Cardiac fibroblast (primary cell): ENCODE results near the gene XPO6.
A peak's percentile ranks its signal among the peaks of the same experiment; 100 is the strongest.

Source experiments
- DNase-seq, 2 donors: peaks; one replicate each; pipeline versions ENCODE4 v3.0.0 to v3.0.0-alpha.2; 2010; ENCODE audit warnings: low read depth in 2 of 2
- H3K4me3 ChIP-seq, 2 donors: replicated peaks in 1 of 2; 1 replicate in 1 of 2; 2 replicates in 1 of 2; pipeline ENCODE4 v1.5.1; 2011; ENCODE audit warnings: low read depth in 2 of 2, low read length in 2 of 2, mild to moderate bottlenecking in 2 of 2, moderate library complexity in 1 of 2
- TF ChIP-seq, protein P1 (sequence below): IDR thresholded peaks from one replicate; pipeline ENCODE4 v1.5.1; 2011; ENCODE audit warnings: low read depth, mild to moderate bottlenecking, low read length, inconsistent platforms

The XPO6 gene

DNA sequence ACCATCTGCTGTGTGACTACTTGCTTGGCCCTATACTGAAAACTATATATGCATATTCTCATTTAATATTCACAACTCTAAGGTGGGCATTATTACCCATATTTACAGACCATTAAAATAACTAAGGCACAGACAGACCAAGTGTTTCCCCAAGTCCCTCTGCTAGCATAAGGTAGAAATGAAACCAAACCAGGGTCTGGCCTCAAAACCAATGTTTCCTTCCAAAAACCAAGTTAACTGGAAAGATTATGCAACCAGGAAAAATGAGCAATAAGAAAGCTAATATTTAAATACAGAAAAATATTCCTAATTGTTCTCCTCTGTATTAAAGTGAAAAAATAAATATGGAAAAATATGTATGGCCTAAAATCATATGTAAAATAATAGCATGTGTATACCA, 50.1 kb downstream of the XPO6 start:
- TF ChIP-seq, protein P1, sequence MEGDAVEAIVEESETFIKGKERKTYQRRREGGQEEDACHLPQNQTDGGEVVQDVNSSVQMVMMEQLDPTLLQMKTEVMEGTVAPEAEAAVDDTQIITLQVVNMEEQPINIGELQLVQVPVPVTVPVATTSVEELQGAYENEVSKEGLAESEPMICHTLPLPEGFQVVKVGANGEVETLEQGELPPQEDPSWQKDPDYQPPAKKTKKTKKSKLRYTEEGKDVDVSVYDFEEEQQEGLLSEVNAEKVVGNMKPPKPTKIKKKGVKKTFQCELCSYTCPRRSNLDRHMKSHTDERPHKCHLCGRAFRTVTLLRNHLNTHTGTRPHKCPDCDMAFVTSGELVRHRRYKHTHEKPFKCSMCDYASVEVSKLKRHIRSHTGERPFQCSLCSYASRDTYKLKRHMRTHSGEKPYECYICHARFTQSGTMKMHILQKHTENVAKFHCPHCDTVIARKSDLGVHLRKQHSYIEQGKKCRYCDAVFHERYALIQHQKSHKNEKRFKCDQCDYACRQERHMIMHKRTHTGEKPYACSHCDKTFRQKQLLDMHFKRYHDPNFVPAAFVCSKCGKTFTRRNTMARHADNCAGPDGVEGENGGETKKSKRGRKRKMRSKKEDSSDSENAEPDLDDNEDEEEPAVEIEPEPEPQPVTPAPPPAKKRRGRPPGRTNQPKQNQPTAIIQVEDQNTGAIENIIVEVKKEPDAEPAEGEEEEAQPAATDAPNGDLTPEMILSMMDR: no peak
- DNase-seq: peak; percentile 33 to 37
- H3K4me3 ChIP-seq: no peak overlapping the region

DNA sequence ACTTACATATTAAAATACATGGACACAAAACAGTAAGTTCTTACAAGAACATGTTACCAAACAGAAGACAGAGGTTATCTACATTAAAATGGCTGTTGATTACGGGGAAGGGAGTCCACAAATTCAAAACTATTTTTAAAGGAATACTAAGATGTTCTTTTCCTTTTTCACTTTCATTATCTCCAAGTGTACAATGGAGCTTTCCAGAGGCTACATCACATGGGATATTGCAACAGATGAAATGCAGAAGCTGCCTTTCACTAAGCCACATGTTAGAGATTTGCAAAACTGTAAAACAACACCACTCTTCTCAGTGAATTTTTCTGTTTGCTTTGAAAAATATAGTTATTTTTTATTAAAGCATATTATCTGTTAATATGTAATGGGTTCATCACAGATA, 53.6 kb downstream of the XPO6 start:
- no peak overlapping the region for H3K4me3 ChIP-seq
- DNase-seq: peak; percentile 53 to 74
- TF ChIP-seq, protein P1: no peak

DNA sequence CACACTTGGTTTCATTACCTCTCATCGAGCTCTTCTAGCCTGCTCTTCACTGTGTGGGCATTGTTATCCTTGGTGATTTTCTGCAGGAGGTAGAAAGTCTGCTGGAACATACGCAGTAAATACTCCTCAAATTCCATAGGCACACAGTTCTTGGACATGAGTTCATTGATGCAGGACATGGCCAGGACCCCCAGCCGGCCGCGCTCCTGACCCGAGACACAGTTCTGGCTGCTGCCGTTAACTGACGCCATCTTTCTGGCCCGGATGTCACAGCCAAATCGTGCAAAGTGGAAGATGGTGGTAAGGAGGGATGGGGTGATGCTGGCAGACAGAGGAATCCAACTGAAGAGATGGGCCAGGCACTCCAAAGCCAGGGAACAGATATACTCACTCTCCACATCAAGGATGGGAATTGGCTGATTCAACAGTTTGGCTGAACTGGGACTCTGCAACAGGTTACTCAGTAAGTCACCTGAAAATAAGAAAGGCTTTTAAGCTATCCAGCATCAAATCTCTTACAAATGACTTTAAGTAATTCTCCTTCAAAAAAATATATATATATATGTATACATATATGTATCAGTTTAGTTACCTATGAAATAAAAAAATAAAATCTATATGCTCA, 55.6 kb downstream of the XPO6 start:
- TF ChIP-seq, protein P1: no peak
- DNase-seq: no peak
- H3K4me3 ChIP-seq: no peak overlapping the region

DNA sequence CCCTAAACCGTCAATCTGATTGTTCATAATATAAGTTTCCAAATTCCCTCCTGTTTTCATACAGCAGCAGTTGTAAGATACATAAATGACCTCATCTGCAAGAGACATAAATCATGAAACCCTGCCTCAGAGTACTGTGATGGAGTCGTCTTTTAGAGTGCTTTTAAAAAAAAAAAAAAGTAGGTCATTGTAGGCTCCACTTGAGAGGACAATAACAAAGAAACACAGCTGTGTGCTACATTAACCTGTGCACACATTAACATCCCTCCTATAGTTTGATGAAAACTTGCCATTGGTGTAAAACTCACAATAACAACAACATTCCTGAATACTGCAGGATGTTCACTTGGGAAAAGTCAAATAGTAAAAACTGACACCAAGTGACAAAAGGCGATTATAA, 56.5 kb downstream of the XPO6 start:
- H3K4me3 ChIP-seq: no peak overlapping the region
- TF ChIP-seq, protein P1: no peak
- no peak for DNase-seq

DNA sequence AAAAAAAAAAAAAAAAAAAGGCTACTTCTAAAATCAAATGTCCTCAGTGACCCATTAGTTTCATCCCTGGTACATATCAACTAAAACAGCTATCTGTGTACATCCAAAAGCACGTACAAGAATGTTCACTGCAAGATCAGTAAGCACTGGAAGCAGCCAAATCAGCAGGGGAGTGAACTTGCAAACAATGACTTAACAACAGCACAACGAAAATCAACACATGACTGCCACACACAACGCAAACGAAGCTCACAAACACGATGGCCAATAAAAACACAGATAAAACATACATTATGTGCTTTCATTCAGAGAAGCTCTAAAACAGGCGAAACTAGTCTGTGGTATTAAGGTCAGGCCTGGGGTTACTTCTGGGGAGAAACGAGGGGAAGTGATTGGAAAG, 60.6 kb downstream of the XPO6 start:
- no peak for DNase-seq
- no peak overlapping the region for H3K4me3 ChIP-seq
- TF ChIP-seq, protein P1: no peak

DNA sequence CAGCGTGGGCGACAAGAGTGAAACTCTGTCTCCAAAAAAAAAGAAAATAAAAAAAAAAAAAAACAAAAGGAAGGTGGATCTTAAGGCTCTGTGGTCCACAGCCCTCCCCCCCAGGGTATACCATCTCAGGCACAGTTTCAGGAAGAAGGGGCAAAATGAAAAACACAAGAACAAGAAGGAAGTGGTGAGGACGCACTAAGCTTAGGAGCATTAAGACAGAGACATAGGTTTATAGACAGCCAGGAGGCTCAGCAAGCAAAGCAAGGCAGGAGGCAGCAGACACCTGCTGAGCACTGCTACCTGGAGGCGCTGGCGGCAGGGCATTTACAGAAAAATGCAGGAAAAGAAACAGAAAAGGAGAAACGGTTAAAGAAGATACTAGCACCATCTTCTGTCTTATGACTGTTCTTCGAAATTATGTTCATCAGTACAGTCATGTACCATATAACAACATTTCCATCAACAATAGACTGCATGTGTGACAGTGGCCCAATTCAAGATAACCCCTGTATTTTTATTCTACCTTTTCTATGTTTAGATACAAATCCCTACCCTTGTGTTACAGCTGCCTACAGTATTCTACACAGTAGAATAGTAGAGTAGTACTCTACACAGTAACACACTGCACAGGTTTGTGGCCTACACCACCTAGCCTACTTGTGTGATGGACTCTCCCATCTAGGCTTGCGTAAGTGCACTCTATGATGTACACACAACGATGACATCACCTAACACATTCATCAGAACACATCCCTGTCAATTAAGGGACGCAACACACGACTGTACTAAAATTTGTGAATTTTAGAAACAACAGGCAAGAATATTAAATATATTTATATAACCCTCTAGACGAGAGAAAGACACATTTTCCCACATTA, 62.5 kb downstream of the XPO6 start:
- DNase-seq: peak in 1 of 2 donors; percentile 23
- TF ChIP-seq, protein P1: no peak
- no peak overlapping the region for H3K4me3 ChIP-seq
